ENCODE data around the gene RIC3.

RIC3 gene

GRCh38 chr11:8059571-8060011, 109.2 kb downstream of the RIC3 start:
- Histone ChIP-seq H2AFZ (ENCODE audit: low read depth, low read length) (no peak overlapping the region), H3K36me3 (ENCODE audit: insufficient read depth, low read length) (no peaks in the 10 kb centered on the region), H3K4me3 (ENCODE audit: low read depth in 1 of 2, low read length in 2 of 2) (no peak overlapping the region), H3K4me2 (ENCODE audit: insufficient read depth, low read length) (no peak overlapping the region), H3K79me2 (ENCODE audit: insufficient read depth, low read length) (no peaks in the 10 kb centered on the region), H3K9me3 (ENCODE audit: insufficient read depth, low read length, severe bottlenecking) (no peaks in the 10 kb centered on the region), H3K27ac (ENCODE audit: low read length) (no peak overlapping the region), H3K27me3 (ENCODE audit: insufficient read depth, low read length, poor library complexity) (peaks cover 10% of the 10 kb centered on the region), H3K9ac (ENCODE audit: low read depth, low read length) (no peak overlapping the region), H3K4me1 (ENCODE audit: insufficient read depth, low read length) (no peaks in the 10 kb centered on the region), H4K20me1 (ENCODE audit: insufficient read depth, low read length) (no peaks in the 10 kb centered on the region)
- DNase-seq (no peak), ATAC-seq (ENCODE audit: insufficient read depth, low read depth) (no peak)
- TF ChIP-seq CTCF (IDR thresholded peaks at IDR 0.05; ENCODE audit: borderline replicate concordance, extremely low read depth, low read length, poor library complexity, severe bottlenecking) (no peak), EZH2 (IDR thresholded peaks at IDR 0.05; ENCODE audit: borderline replicate concordance, low read depth, low read length, severe bottlenecking) (no peak)

DNA sequence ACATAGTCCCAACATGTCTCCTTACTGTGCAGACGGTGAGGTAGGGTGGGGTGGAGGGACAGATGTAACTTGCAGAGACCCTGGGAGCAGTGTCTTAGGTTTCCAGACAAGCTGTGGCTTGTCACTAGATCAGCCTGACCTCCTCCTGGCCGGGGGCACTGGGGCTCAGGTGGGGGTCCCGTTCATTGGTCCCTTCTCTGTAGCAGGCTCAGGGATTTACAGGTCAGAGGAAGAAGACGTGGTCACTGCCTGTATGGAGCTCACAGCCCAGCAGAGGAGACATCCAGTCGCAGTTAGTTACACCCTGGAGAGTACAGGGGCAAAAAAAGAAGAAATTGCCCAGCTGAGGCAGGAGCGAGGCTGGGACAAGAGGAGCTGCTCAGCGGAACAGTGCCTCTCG, 109.8 kb downstream of the RIC3 start:
- H3K9me3 ChIP-seq (ENCODE audit: insufficient read depth, low read length, severe bottlenecking) = no peaks in the 10 kb centered on the region
- ATAC-seq (ENCODE audit: insufficient read depth, low read depth) (no peak), DNase-seq (no peak)
- no peak overlapping the region for H3K9ac ChIP-seq (ENCODE audit: low read depth, low read length)
- H3K27me3 ChIP-seq (ENCODE audit: insufficient read depth, low read length, poor library complexity) = peaks cover 10% of the 10 kb centered on the region
- H4K20me1 ChIP-seq (ENCODE audit: insufficient read depth, low read length) = no peaks in the 10 kb centered on the region
- no peaks in the 10 kb centered on the region for H3K79me2 ChIP-seq (ENCODE audit: insufficient read depth, low read length)
- H3K36me3 ChIP-seq (ENCODE audit: insufficient read depth, low read length) = no peaks in the 10 kb centered on the region
- no peak overlapping the region for H3K27ac ChIP-seq (ENCODE audit: low read length)
- TF ChIP-seq EZH2 (IDR thresholded peaks at IDR 0.05; ENCODE audit: borderline replicate concordance, low read depth, low read length, severe bottlenecking) = no peak
- no peak for TF ChIP-seq CTCF (IDR thresholded peaks at IDR 0.05; ENCODE audit: borderline replicate concordance, extremely low read depth, low read length, poor library complexity, severe bottlenecking)
- no peak overlapping the region for H3K4me3 ChIP-seq (ENCODE audit: low read depth in 1 of 2, low read length in 2 of 2)
- no peak overlapping the region for H2AFZ ChIP-seq (ENCODE audit: low read depth, low read length)
- H3K4me1 ChIP-seq (ENCODE audit: insufficient read depth, low read length) = no peaks in the 10 kb centered on the region
- H3K4me2 ChIP-seq (ENCODE audit: insufficient read depth, low read length) = no peak overlapping the region

GRCh38 chr11:8058216-8058615, 110.6 kb downstream of the RIC3 start:
- no peaks in the 10 kb centered on the region for H3K4me1 ChIP-seq (ENCODE audit: insufficient read depth, low read length)
- no peak for TF ChIP-seq EZH2 (IDR thresholded peaks at IDR 0.05; ENCODE audit: borderline replicate concordance, low read depth, low read length, severe bottlenecking)
- TF ChIP-seq CTCF (IDR thresholded peaks at IDR 0.05; ENCODE audit: borderline replicate concordance, extremely low read depth, low read length, poor library complexity, severe bottlenecking) = no peak
- DNase-seq = no peak

More at GRCh38 chr11:8058216-8058615, 110.6 kb downstream of the RIC3 start:
- H3K79me2 ChIP-seq (ENCODE audit: insufficient read depth, low read length) = no peaks in the 10 kb centered on the region
- H3K9ac ChIP-seq (ENCODE audit: low read depth, low read length) = no peak overlapping the region
- no peak overlapping the region for H3K27ac ChIP-seq (ENCODE audit: low read length)
- H3K9me3 ChIP-seq (ENCODE audit: insufficient read depth, low read length, severe bottlenecking) = no peaks in the 10 kb centered on the region
- H3K4me2 ChIP-seq (ENCODE audit: insufficient read depth, low read length) = no peak overlapping the region
- no peak overlapping the region for H3K4me3 ChIP-seq (ENCODE audit: low read depth in 1 of 2, low read length in 2 of 2)
- H4K20me1 ChIP-seq (ENCODE audit: insufficient read depth, low read length) = no peaks in the 10 kb centered on the region
- peaks cover 10% of the 10 kb centered on the region for H3K27me3 ChIP-seq (ENCODE audit: insufficient read depth, low read length, poor library complexity)
- ATAC-seq (ENCODE audit: insufficient read depth, low read depth) = no peak
- no peak overlapping the region for H2AFZ ChIP-seq (ENCODE audit: low read depth, low read length)
- H3K36me3 ChIP-seq (ENCODE audit: insufficient read depth, low read length) = no peaks in the 10 kb centered on the region

Data from DND-41 (cell line).